Hepatocyte (in vitro differentiated cells): ENCODE results near the gene ARFGAP2. TPM values are rescaled to one million over a fixed set of nuclear protein-coding genes. Genes with fewer than 3 reads are reported as not detected.

Experiments
- DNase-seq: peaks from one replicate; pipeline ENCODE4 v3.0.0-alpha.2; 2016; ENCODE audit warnings: low spot score
- H2AFZ ChIP-seq: fragments of 200-600 bp; sonication (generic); 2 replicates; pipeline ENCODE4 v1.6.0; 2016; ENCODE audit warnings: antibody characterized with exemption, mild to moderate bottlenecking
- H3K27ac ChIP-seq: fragments of 200-600 bp; sonication (generic); 2 replicates; pipeline ENCODE4 v1.5.1; 2016; ENCODE audit warnings: mild to moderate bottlenecking
- H3K27me3 ChIP-seq: fragments of 200-600 bp; sonication (generic); 2 replicates; pipeline ENCODE4 v1.6.1; 2016
- H3K36me3 ChIP-seq: fragments of 200-600 bp; sonication (generic); replicated peaks from 2 replicates; pipeline ENCODE4 v1.5.1; 2016; ENCODE audit warnings: low read depth; ENCODE audit not compliant: insufficient read depth
- H3K4me1 ChIP-seq: fragments of 200-600 bp; sonication (generic); 2 replicates; pipeline ENCODE4 v1.5.1; 2016; ENCODE audit warnings: mild to moderate bottlenecking, moderate library complexity; ENCODE audit not compliant: insufficient read depth
- H3K4me2 ChIP-seq: fragments of 200-600 bp; sonication (generic); 2 replicates; pipeline ENCODE4 v1.6.0; 2016
- H3K4me3 ChIP-seq: fragments of 200-600 bp; sonication (generic); 2 replicates; pipeline ENCODE4 v1.5.1; 2016; ENCODE audit warnings: mild to moderate bottlenecking
- H3K79me2 ChIP-seq: fragments of 200-600 bp; sonication (generic); 2 replicates; pipeline ENCODE4 v1.6.0; 2017; ENCODE audit warnings: mild to moderate bottlenecking
- H3K9me2 ChIP-seq: fragments of 200-600 bp; sonication (generic); replicated peaks from 2 replicates; pipeline ENCODE4 v1.6.0; 2017; ENCODE audit warnings: mild to moderate bottlenecking; ENCODE audit not compliant: insufficient read depth
- H3K9me3 ChIP-seq: fragments of 200-600 bp; sonication (generic); 2 replicates; pipeline ENCODE4 v1.5.1; 2016; ENCODE audit warnings: low read depth, mild to moderate bottlenecking
- H4K20me1 ChIP-seq: fragments of 200-600 bp; sonication (generic); 2 replicates; pipeline ENCODE4 v1.6.0; 2016; ENCODE audit warnings: mild to moderate bottlenecking; ENCODE audit not compliant: insufficient read depth, poor library complexity, severe bottlenecking
- CTCF ChIP-seq: fragments of 200-600 bp; sonication (generic); IDR thresholded peaks from 2 replicates; pipeline ENCODE4 v1.5.1; 2016; ENCODE audit warnings: antibody characterized with exemption, mild to moderate bottlenecking; ENCODE audit not compliant: poor library complexity
- EZH2 ChIP-seq: fragments of 200-600 bp; sonication (generic); IDR thresholded peaks from 2 replicates; pipeline ENCODE4 v1.6.1; 2016; ENCODE audit warnings: antibody characterized with exemption, mild to moderate bottlenecking, borderline replicate concordance
- EZH2phosphoT487 ChIP-seq: fragments of 200-600 bp; sonication (generic); IDR thresholded peaks from one replicate; pipeline ENCODE4 v1.6.1; 2018; ENCODE audit warnings: antibody characterized with exemption, mild to moderate bottlenecking, low read depth, moderate library complexity; ENCODE audit not compliant: unreplicated experiment, severe bottlenecking
- WGBS: methylation state at CpG from one replicate; pipeline ENCODE4 v1.1.6; 2016; ENCODE audit warnings: low lambda C conversion rate; ENCODE audit errors: missing lambda C conversion rate; 5-methylcytosine and 5-hydroxymethylcytosine counted together
- polyA plus RNA-seq: library from polyadenylated mRNA; unstranded; fragments of >200 nt; fragmentation: Nextera tagmentation; extraction: Ambion mirVana; gene quantifications from 2 replicates; pipeline ENCODE4 v1.2.1, GENCODE V29; 2016
- total RNA-seq: library from RNA; depleted of rRNA; stranded (reverse); fragments of >200 nt; gene quantifications from 2 replicates; pipeline ENCODE4 v1.2.3, GENCODE V29; 2014

Gene ARFGAP2
- total and polyA plus RNA-seq, 2 experiments from 2014 or later: 64.3 to 146 TPM

DNA sequence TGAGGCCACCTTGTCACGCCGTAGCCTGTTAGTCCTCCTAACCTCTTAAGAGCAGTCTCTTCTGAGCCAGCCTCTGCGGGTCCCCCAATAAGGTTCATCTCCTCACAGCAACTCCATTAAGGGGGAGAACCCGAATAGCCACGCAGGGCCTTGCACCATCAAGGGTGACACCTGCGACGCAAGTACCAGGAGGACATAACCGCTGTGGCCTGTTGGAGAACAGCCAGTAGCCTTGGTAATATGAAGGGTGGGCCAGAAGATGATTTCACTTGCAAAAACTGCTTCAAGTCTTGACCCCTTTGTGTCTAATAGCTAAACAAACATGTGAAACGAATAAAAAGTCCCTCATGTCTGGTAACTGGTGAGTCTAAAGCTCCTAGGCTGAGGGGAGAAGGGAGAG, 14.8 kb downstream of the ARFGAP2 start:
- Histone ChIP-seq H3K36me3 (no peaks in the 10 kb centered on the region), H3K79me2 (no peaks in the 10 kb centered on the region), H3K4me2 (no peak overlapping the region), H3K27ac (no peak overlapping the region), H3K27me3 (no peaks in the 10 kb centered on the region), H2AFZ (no peak overlapping the region), H3K4me3 (no peak overlapping the region), H3K9me3 (no peaks in the 10 kb centered on the region), H3K4me1 (no peaks in the 10 kb centered on the region), H4K20me1 (no peaks in the 10 kb centered on the region), H3K9me2 (no peaks in the 10 kb centered on the region)
- TF ChIP-seq EZH2 (no peak), CTCF (no peak), EZH2phosphoT487 (no peak)
- 89% methylated on average over 9 of the region's 9 CpGs for whole genome bisulfite sequencing
- no peak for DNase-seq

- H3K9me2 ChIP-seq: no peaks in the 10 kb centered on the region
- peak; percentile 86 for DNase-seq
- no peaks in the 10 kb centered on the region for H3K9me3 ChIP-seq
- no peak overlapping the region for H3K4me3 ChIP-seq
- TF ChIP-seq CTCF (peak; percentile 64), EZH2 (no peak), EZH2phosphoT487 (no peak)
- no peaks in the 10 kb centered on the region for H3K36me3 ChIP-seq
- H3K4me2 ChIP-seq: no peak overlapping the region
- H3K27ac ChIP-seq: no peak overlapping the region
- H2AFZ ChIP-seq: no peak overlapping the region
- WGBS: 60% methylated on average over 14 of the region's 14 CpGs
- H4K20me1 ChIP-seq: no peaks in the 10 kb centered on the region
- no peaks in the 10 kb centered on the region for H3K27me3 ChIP-seq
- no peaks in the 10 kb centered on the region for H3K79me2 ChIP-seq
- no peaks in the 10 kb centered on the region for H3K4me1 ChIP-seq
Measured at GRCh38 chr11:47161134-47161854, 15.4 kb downstream of the ARFGAP2 start.

- no peak for TF ChIP-seq EZH2
- TF ChIP-seq EZH2phosphoT487: no peak
- TF ChIP-seq CTCF: no peak
- no peak overlapping the region for H3K4me3 ChIP-seq
- H2AFZ ChIP-seq: no peak overlapping the region
- no peak for DNase-seq
- no peaks in the 10 kb centered on the region for H3K36me3 ChIP-seq
- H4K20me1 ChIP-seq: no peaks in the 10 kb centered on the region
- WGBS: 93% methylated on average over 5 of the region's 5 CpGs
- H3K27me3 ChIP-seq: no peaks in the 10 kb centered on the region
- no peaks in the 10 kb centered on the region for H3K79me2 ChIP-seq
- H3K9me2 ChIP-seq: no peaks in the 10 kb centered on the region
- no peaks in the 10 kb centered on the region for H3K4me1 ChIP-seq
- no peaks in the 10 kb centered on the region for H3K9me3 ChIP-seq
- H3K27ac ChIP-seq: no peak overlapping the region
- no peak overlapping the region for H3K4me2 ChIP-seq
Measured at GRCh38 chr11:47160753-47161133, 15.9 kb downstream of the ARFGAP2 start.
